ENCODE data around the gene DCST1. TPM values are rescaled to one million over a fixed set of nuclear protein-coding genes. Genes with fewer than 3 reads are reported as not detected.
"Not testable (repeated sequence)": the region's sequence is repeated elsewhere in the genome, so short reads cannot be mapped to it uniquely, and the experiment has no call there.

Gene DCST1
- total RNA-seq (not detected in 2 replicates), polyA plus RNA-seq (not detected in 2 replicates), polyA minus RNA-seq (not detected in 2 replicates), Bru-seq, nascent RNA (not detected), BruChase-seq, experiment 1, labeled RNA remaining after a 6-hour chase (percentile 16 among the genes with signal in this experiment), BruChase-seq, experiment 2, labeled RNA remaining after a 2-hour chase (percentile 7 among the genes with signal in this experiment)
- not detected in 2 replicates for polyA plus RNA-seq (2011; cell fraction: cytosol; rRNA removed)
- polyA plus RNA-seq (2011; cell fraction: nucleus; rRNA removed), result not detected in 2 replicates
- polyA plus RNA-seq (2012), result not detected in 2 replicates
- polyA minus RNA-seq (2011; cell fraction: cytosol; rRNA and poly(A)+ RNA removed), result not detected
- not detected in 2 replicates for polyA minus RNA-seq (2011; cell fraction: nucleus; rRNA and poly(A)+ RNA removed)
- long read RNA-seq, partial matches to known transcripts, result 0 of 6 reads
- long read RNA-seq, other reads (novel, unspliced or antisense), result 6 of 6 reads

DNA sequence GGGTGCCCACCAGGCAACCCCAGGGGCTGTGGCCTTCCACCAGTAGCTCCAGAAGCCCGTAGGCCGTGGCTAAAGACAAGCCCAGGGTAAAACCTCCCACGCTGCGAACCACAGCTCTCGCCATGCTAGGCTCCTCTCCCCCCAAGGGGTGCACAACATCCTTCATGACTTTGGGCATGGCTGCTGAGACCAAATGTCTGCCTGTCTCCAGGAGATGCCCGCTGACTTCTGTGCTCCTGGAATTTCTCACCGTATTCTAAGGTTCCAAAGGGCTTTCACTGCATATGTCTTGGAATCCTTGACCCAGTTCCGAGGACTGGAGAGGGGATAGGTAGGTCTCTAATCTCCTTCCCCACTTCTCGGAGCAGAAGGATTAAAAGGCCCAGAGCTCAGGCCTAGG, at the start of gene DCST1, which contains the start of gene DCST2:
TSS of gene DCST1 (plus strand) at position 301 of the 400 bp plus-strand sequence. CDS start 213 bp downstream, outside the sequence.
TSS of gene DCST2 (minus strand) at position 258 of the 400 bp plus-strand sequence. CDS start at position 178, 80 bp downstream.
- FAIRE-seq (no peak), DNase-seq (ENCODE audit: low read depth, low spot score) (no peak)
- Histone ChIP-seq H2AFZ (ENCODE audit: low read depth, low read length) (no peak within 1 kb of the TSS), H3K4me2 (ENCODE audit: insufficient read depth, low read length) (no peak within 1 kb of the TSS), H3K36me3 (ENCODE audit: control insufficient read depth in 2 of 2, extremely low read depth in 1 of 2, insufficient read depth in 2 of 2, low read length in 2 of 2) (no peaks in the 10 kb centered on the region), H3K27ac (ENCODE audit: insufficient read depth, low read depth, low read length) (no peak within 1 kb of the TSS), H3K9me1 (replicated peaks; ENCODE audit: control insufficient read depth, extremely low read depth, insufficient read depth, low read length) (no peaks in the 10 kb centered on the region), H3K9me3 (replicated peaks; ENCODE audit: control insufficient read depth, insufficient read depth, low read length) (no peaks in the 10 kb centered on the region), H3K4me3 (replicated peaks in 1 of 3; ENCODE audit: insufficient read depth in 1 of 3, low read depth in 1 of 3, low read length in 3 of 3) (no peak within 1 kb of the TSS), H3K4me1 (ENCODE audit: control insufficient read depth, extremely low read depth, insufficient read depth, low read length) (peaks cover under 1% of the 10 kb centered on the region), H4K20me1 (replicated peaks; ENCODE audit: control insufficient read depth, extremely low read depth, insufficient read depth, low read length) (no peaks in the 10 kb centered on the region), H3K27me3 (ENCODE audit: control insufficient read depth in 2 of 2, insufficient read depth in 2 of 2, low read length in 2 of 2) (peaks cover 0 to 5% of the 10 kb centered on the region in 2 experiments), H3K79me2 (ENCODE audit: control insufficient read depth, insufficient read depth, low read length) (no peaks in the 10 kb centered on the region), H3K9ac (replicated peaks; ENCODE audit: extremely low read depth, insufficient read depth, low read length) (no peak within 1 kb of the TSS)
- TF ChIP-seq POLR2A (IDR thresholded peaks at IDR 0.05; ENCODE audit: low read depth, low read length), result no peak
- no peak for TF ChIP-seq MYC (IDR thresholded peaks at IDR 0.05; ENCODE audit: low read depth, low read length)
- TF ChIP-seq POLR2AphosphoS5 (IDR thresholded peaks at IDR 0.05; ENCODE audit: insufficient read depth, low read depth, low read length), result no peak
- TF ChIP-seq GATA2 (IDR thresholded peaks at IDR 0.05; ENCODE audit: insufficient read depth, insufficient read length, low read depth, low read length), result no peak
- no peak for TF ChIP-seq EZH2 (IDR thresholded peaks at IDR 0.05; ENCODE audit: borderline replicate concordance, low read depth, low read length, severe bottlenecking)
- no peak for TF ChIP-seq CTCF (IDR thresholded peaks at IDR 0.05; ENCODE audit: extremely low read depth in 1 of 2, insufficient read depth in 1 of 2, low read depth in 1 of 2, low read length in 2 of 2)
- TF ChIP-seq FOS (IDR thresholded peaks at IDR 0.05; ENCODE audit: borderline replicate concordance, insufficient read depth, low read length), result no peak
- TF ChIP-seq JUN (IDR thresholded peaks at IDR 0.05; ENCODE audit: borderline replicate concordance, insufficient read depth, insufficient read length, low read depth), result no peak
- TF ChIP-seq MAX (IDR thresholded peaks at IDR 0.05; ENCODE audit: insufficient read depth, insufficient read length), result no peak
- BruUV-seq (replicated peaks), result no TSS peak
- intact Hi-C loops (cut with micrococcal nuclease), result no loop called here
- dilution Hi-C loops (cut with MboI; ENCODE audit: extremely low pct_ligation_motif_present, low sequenced_read_pairs), result no loop called here
- ChIA-PET CTCF (interaction anchor here (1.1 to 3.1 kb wide), 5 partner anchors 11 to 51 kb away, joined by 3 to 12 read pairs (median 5); partner anchors contain the start of genes ADAM15 and EFNA4), POLR2A (no interaction called here)

DNA sequence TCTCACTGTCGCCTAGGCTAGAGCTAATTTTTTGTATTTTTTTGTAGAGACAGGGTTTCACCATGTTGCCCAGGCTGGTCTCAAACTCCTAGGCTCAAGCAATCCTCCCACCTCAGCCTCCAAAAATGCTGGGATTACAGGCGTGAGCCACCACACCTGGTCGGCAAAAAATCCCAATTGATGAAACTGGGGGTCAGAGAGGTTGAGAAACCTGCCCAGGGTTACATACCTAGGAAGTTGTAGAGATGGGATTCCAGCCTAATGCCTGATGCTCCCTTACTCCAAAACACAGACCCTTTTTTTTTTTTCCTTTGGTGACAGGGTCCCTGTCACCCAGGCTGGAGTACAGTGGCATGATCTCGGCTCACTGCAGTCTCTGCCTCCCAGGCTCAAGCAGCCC, 46.9 kb upstream of the DCST1 start:
- DNase-seq (ENCODE audit: low read depth, low spot score); H2AFZ ChIP-seq (ENCODE audit: low read depth, low read length); H3K4me2 ChIP-seq (ENCODE audit: insufficient read depth, low read length); POLR2A ChIA-PET; H3K27me3 ChIP-seq (ENCODE audit: control insufficient read depth in 2 of 2, insufficient read depth in 2 of 2, low read length in 2 of 2); FAIRE-seq; H4K20me1 ChIP-seq (replicated peaks; ENCODE audit: control insufficient read depth, extremely low read depth, insufficient read depth, low read length); H3K9me3 ChIP-seq (replicated peaks; ENCODE audit: control insufficient read depth, insufficient read depth, low read length); H3K4me3 ChIP-seq (replicated peaks in 1 of 3; ENCODE audit: insufficient read depth in 1 of 3, low read depth in 1 of 3, low read length in 3 of 3); H3K9ac ChIP-seq (replicated peaks; ENCODE audit: extremely low read depth, insufficient read depth, low read length); H3K9me1 ChIP-seq (replicated peaks; ENCODE audit: control insufficient read depth, extremely low read depth, insufficient read depth, low read length); H3K27ac ChIP-seq (ENCODE audit: insufficient read depth, low read depth, low read length); intact Hi-C loops (cut with micrococcal nuclease); BruUV-seq (replicated peaks); dilution Hi-C loops (cut with MboI; ENCODE audit: extremely low pct_ligation_motif_present, low sequenced_read_pairs): not testable (repeated sequence)
- peaks cover 18% of the 10 kb centered on the region for H3K79me2 ChIP-seq (ENCODE audit: control insufficient read depth, insufficient read depth, low read length)
- peaks cover 3 to 24% of the 10 kb centered on the region in 2 experiments for H3K36me3 ChIP-seq (ENCODE audit: control insufficient read depth in 2 of 2, extremely low read depth in 1 of 2, insufficient read depth in 2 of 2, low read length in 2 of 2)
- H3K4me1 ChIP-seq (ENCODE audit: control insufficient read depth, extremely low read depth, insufficient read depth, low read length), result peaks cover 11% of the 10 kb centered on the region
- CTCF ChIA-PET, result interaction anchor here (1.2 to 2.3 kb wide), 3 partner anchors 12 to 31 kb away, joined by 3 to 10 read pairs (median 6); partner anchors contain the start of gene SHC1
